GM23338 (cell line): ENCODE data around the gene FAM149B1. TPM values are rescaled to one million over a fixed set of nuclear protein-coding genes. Genes with fewer than 3 reads are reported as not detected.

ENCODE experiments used
- ATAC-seq: fragments of 200-7000 bp; cut with Tn5 transposase; 3 replicates; pipeline ENCODE4 v1.9.1; 2020
- DNase-seq: peaks from one replicate; pipeline ENCODE4 v3.0.0-alpha.2; 2015; ENCODE audit warnings: low spot score
- H2AFZ ChIP-seq: fragments of 200-600 bp; sonication (generic); 2 replicates; pipeline ENCODE4 v1.8.0; 2016; ENCODE audit warnings: antibody characterized with exemption, mild to moderate bottlenecking, moderate library complexity
- H3F3A ChIP-seq: fragments of 200-600 bp; sonication (generic); replicated peaks from 2 replicates; pipeline ENCODE4 v1.8.0; 2017; ENCODE audit warnings: antibody characterized with exemption, mixed run types, low read depth
- H3K27ac ChIP-seq: fragments of 200-600 bp; sonication (generic); 2 replicates; pipeline ENCODE4 v1.6.1; 2016; ENCODE audit warnings: low read depth
- H3K27me3 ChIP-seq: fragments of 200-600 bp; sonication (generic); 2 replicates; pipeline ENCODE4 v1.8.0; 2016; ENCODE audit warnings: mild to moderate bottlenecking, mixed run types, moderate library complexity; ENCODE audit not compliant: insufficient read depth
- H3K36me3 ChIP-seq: fragments of 200-600 bp; sonication (generic); 2 replicates; pipeline ENCODE4 v1.8.0; 2016; ENCODE audit warnings: mild to moderate bottlenecking; ENCODE audit not compliant: insufficient read depth
- H3K4me1 ChIP-seq: fragments of 200-600 bp; sonication (generic); 2 replicates; pipeline ENCODE4 v1.8.0; 2016; ENCODE audit warnings: mild to moderate bottlenecking, moderate library complexity; ENCODE audit not compliant: insufficient read depth
- H3K4me2 ChIP-seq: fragments of 200-600 bp; sonication (generic); 2 replicates; pipeline ENCODE4 v1.7.1; 2017; ENCODE audit warnings: mixed run types
- H3K4me3 ChIP-seq: fragments of 200-600 bp; sonication (generic); 2 replicates; pipeline ENCODE4 v1.6.1; 2016; ENCODE audit warnings: mixed run types
- H3K79me2 ChIP-seq: fragments of 200-600 bp; sonication (generic); replicated peaks from 2 replicates; pipeline ENCODE4 v1.8.0; 2017; ENCODE audit warnings: mild to moderate bottlenecking; ENCODE audit not compliant: insufficient read depth
- H3K9me2 ChIP-seq: fragments of 200-600 bp; sonication (generic); 2 replicates; pipeline ENCODE4 v1.8.0; 2017; ENCODE audit not compliant: insufficient read depth
- H4K20me1 ChIP-seq: fragments of 200-600 bp; sonication (generic); replicated peaks from 2 replicates; pipeline ENCODE4 v1.8.0; 2017; ENCODE audit warnings: mild to moderate bottlenecking; ENCODE audit not compliant: insufficient read depth
- H3K27ac Mint-ChIP-seq: 2 replicates; pipeline ENCODE4 v1.8.0; 2020; ENCODE audit warnings: inconsistent platforms, mild to moderate bottlenecking, moderate library complexity, mixed read lengths
- H3K27me3 Mint-ChIP-seq: 3 replicates; pipeline ENCODE4 v1.8.0; 2022; ENCODE audit warnings: low read depth, mild to moderate bottlenecking, moderate library complexity, mixed read lengths, inconsistent platforms; ENCODE audit not compliant: insufficient read depth, poor library complexity
- H3K36me3 Mint-ChIP-seq: 3 replicates; pipeline ENCODE4 v1.8.0; 2021; ENCODE audit warnings: low read depth, mild to moderate bottlenecking, inconsistent platforms, moderate library complexity, mixed read lengths
- H3K4me1 Mint-ChIP-seq: 3 replicates; pipeline ENCODE4 v1.8.0; 2020; ENCODE audit warnings: mild to moderate bottlenecking, inconsistent platforms, mixed read lengths
- H3K4me3 Mint-ChIP-seq: 3 replicates; pipeline ENCODE4 v1.8.0; 2021; ENCODE audit warnings: moderate library complexity, mild to moderate bottlenecking, inconsistent platforms, mixed read lengths
- H3K9me3 Mint-ChIP-seq: 3 replicates; pipeline ENCODE4 v1.8.0; 2020; ENCODE audit warnings: moderate library complexity, mild to moderate bottlenecking, inconsistent platforms, mixed read lengths
- CREB1 ChIP-seq: fragments of 250-450 bp; sonication (Bioruptor Pico); IDR thresholded peaks from 2 replicates; pipeline ENCODE4 v1.5.0; 2020; ENCODE audit warnings: low read depth, mild to moderate bottlenecking, moderate library complexity
- CTCF ChIP-seq, 2 experiments: fragments of 200-600 bp in 1 of 2; sonication (generic) in 1 of 2; conservative IDR thresholded peaks; 2 replicates each; pipeline versions ENCODE4 v1.5.1 to v1.6.1; 2016 to 2017; ENCODE audit warnings: antibody characterized with exemption in 2 of 2, low read depth in 2 of 2, mild to moderate bottlenecking in 2 of 2, moderate library complexity in 1 of 2
- ETS1 ChIP-seq: IDR thresholded peaks from 2 replicates; pipeline ENCODE4 v1.6.1; 2016; ENCODE audit warnings: antibody characterized with exemption
- REST ChIP-seq: IDR thresholded peaks from one replicate; pipeline ENCODE4 v1.6.1; 2018; ENCODE audit warnings: antibody characterized with exemption; ENCODE audit not compliant: unreplicated experiment
- STAT1 ChIP-seq: IDR thresholded peaks from one replicate; pipeline ENCODE4 v1.6.1; 2016; ENCODE audit warnings: antibody characterized with exemption; ENCODE audit not compliant: unreplicated experiment
- ZNF114 ChIP-seq: fragments of 250-450 bp; sonication (Bioruptor Pico); IDR thresholded peaks from 2 replicates; pipeline ENCODE4 v1.5.0; 2020; ENCODE audit warnings: mild to moderate bottlenecking, moderate library complexity
- ZNF331 ChIP-seq: fragments of 250-450 bp; sonication (Bioruptor Pico); IDR thresholded peaks from 2 replicates; pipeline ENCODE4 v1.5.0; 2020; ENCODE audit warnings: low read depth, mild to moderate bottlenecking, moderate library complexity
- polyA plus RNA-seq: library from polyadenylated mRNA; unstranded; fragments of >200 nt; fragmentation: Nextera tagmentation; extraction: Ambion mirVana; gene quantifications from 2 replicates; pipeline ENCODE4 v1.2.1, GENCODE V29; 2016
- total RNA-seq: library from RNA; depleted of rRNA; stranded (reverse); fragments of >200 nt; shearing (Covaris generic); gene quantifications from 2 replicates; pipeline ENCODE4 v1.2.3, GENCODE V29; 2014

The FAM149B1 gene
- total and polyA plus RNA-seq, 2 experiments from 2014 or later: 11.2 to 19.3 TPM

DNA sequence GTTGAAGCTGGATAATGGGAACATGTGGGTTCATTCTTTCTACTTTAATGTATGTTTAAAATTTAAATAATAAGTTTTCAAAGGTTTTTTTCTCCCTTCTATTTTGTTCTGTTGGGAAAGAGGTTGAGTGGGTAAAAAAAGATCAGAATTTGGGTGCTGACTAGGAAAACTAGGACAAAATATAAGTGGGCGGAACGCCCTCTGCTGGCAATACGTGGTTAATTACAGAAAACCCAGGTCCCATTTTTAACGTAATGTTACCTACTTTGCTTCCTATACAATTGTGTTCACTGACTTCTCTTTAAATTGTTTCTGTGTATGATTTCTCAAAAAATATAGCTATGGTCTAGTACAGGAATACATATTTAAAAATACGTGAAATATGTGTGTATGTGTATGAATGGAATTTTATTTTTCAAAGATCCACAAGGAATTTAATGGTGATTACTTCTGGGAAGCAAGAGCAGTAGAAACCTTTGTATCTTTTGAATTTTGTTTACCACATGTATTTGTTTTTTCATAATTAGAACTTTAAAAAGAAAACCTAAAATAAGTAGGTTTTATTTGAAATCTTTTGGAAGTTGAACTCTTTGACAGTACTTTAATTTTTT lies 8.8 kb upstream of the FAM149B1 start:
- Histone ChIP-seq H4K20me1 (peaks cover 13% of the 10 kb centered on the region), H3F3A (no peaks in the 10 kb centered on the region), H3K36me3 (peaks cover 43% of the 10 kb centered on the region; the same call in 1 of the 2 replicates), H3K4me2 (no peak overlapping the region), H3K9me2 (no peaks in the 10 kb centered on the region), H3K27me3 (no peaks in the 10 kb centered on the region), H3K4me3 (no peak overlapping the region), H3K79me2 (peaks cover 46% of the 10 kb centered on the region), H2AFZ (no peak overlapping the region), H3K27ac (no peak overlapping the region), H3K4me1 (no peaks in the 10 kb centered on the region)
- H3K4me1 Mint-ChIP-seq: no peaks in the 10 kb centered on the region
- no peaks in the 10 kb centered on the region for H3K27me3 Mint-ChIP-seq
- TF ChIP-seq CTCF (conservative IDR thresholded peaks at IDR 0.05; ENCODE audit: low read depth in 2 of 2): peak; percentile 71 to 89
- no peak for TF ChIP-seq ZNF331 (CRISPR knock-in tag)
- H3K4me3 Mint-ChIP-seq: no peak overlapping the region
- no peaks in the 10 kb centered on the region for H3K9me3 Mint-ChIP-seq
- peaks cover 59% of the 10 kb centered on the region for H3K36me3 Mint-ChIP-seq
- DNase-seq (peak; percentile 69), ATAC-seq (no peak)
- H3K27ac Mint-ChIP-seq: no peak overlapping the region

- Mint-ChIP-seq H3K4me3 (no peak overlapping the region), H3K27me3 (no peaks in the 10 kb centered on the region), H3K4me1 (no peaks in the 10 kb centered on the region), H3K36me3 (peaks cover 49% of the 10 kb centered on the region), H3K27ac (no peak overlapping the region), H3K9me3 (no peaks in the 10 kb centered on the region)
- TF ChIP-seq ETS1: no peak
- no peak for TF ChIP-seq ZNF331 (CRISPR knock-in tag)
- TF ChIP-seq CREB1: no peak
- TF ChIP-seq REST: no peak
- TF ChIP-seq ZNF114 (CRISPR knock-in tag): no peak
- TF ChIP-seq STAT1: no peak
- H3K27ac ChIP-seq: no peak overlapping the region
- H3F3A ChIP-seq: no peaks in the 10 kb centered on the region
- H3K79me2 ChIP-seq: peaks cover 65% of the 10 kb centered on the region
- peaks cover 13% of the 10 kb centered on the region for H4K20me1 ChIP-seq
- no peak overlapping the region for H2AFZ ChIP-seq
- H3K36me3 ChIP-seq: peaks cover 31% of the 10 kb centered on the region; the same call in 1 of the 2 replicates
- no peaks in the 10 kb centered on the region for H3K27me3 ChIP-seq
- no peak for ATAC-seq
- no peak overlapping the region for H3K4me3 ChIP-seq
- H3K4me2 ChIP-seq: no peak overlapping the region
- H3K4me1 ChIP-seq: no peaks in the 10 kb centered on the region
- no peak for DNase-seq
- H3K9me2 ChIP-seq: no peaks in the 10 kb centered on the region
These were observed 6.8 kb upstream of the FAM149B1 start for GRCh38 chr10:73161079-73161478.
